Measurements from ENCODE around the gene PRMT7. TPM values are rescaled to one million over a fixed set of nuclear protein-coding genes. Genes with fewer than 3 reads are reported as not detected.
A peak's percentile ranks its signal among the peaks of the same experiment; 100 is the strongest.

The PRMT7 gene
- total and polyA plus RNA-seq, 9 donors: 27.8 to 43.4 (median 37.8) TPM

GRCh38 chr16:68298907-68299561 lies 11.8 kb upstream of the PRMT7 start:
- H3K27ac ChIP-seq: no peak overlapping the region
- H3K4me1 ChIP-seq (ENCODE audit: insufficient read depth): peaks cover 5% of the 10 kb centered on the region
- DNase-seq: peak in 2 of 5 donors; percentile 32 to 49
- H3K36me3 ChIP-seq: no peaks in the 10 kb centered on the region
- no peaks in the 10 kb centered on the region for H3K27me3 ChIP-seq
- no peaks in the 10 kb centered on the region for H3K9me3 ChIP-seq
- intact Hi-C loops (cut with DNase I): no loop called here
- WGBS, 3 donors: 44 to 61% (median 53%) methylated on average over 5 of the region's 5 CpGs
- no peak for TF ChIP-seq CTCF (IDR thresholded peaks at IDR 0.05)
- TF ChIP-seq POLR2A (IDR thresholded peaks at IDR 0.05): no peak
- no peak for TF ChIP-seq EP300 (IDR thresholded peaks at IDR 0.05)
- H3K4me3 ChIP-seq: no peak overlapping the region

DNA sequence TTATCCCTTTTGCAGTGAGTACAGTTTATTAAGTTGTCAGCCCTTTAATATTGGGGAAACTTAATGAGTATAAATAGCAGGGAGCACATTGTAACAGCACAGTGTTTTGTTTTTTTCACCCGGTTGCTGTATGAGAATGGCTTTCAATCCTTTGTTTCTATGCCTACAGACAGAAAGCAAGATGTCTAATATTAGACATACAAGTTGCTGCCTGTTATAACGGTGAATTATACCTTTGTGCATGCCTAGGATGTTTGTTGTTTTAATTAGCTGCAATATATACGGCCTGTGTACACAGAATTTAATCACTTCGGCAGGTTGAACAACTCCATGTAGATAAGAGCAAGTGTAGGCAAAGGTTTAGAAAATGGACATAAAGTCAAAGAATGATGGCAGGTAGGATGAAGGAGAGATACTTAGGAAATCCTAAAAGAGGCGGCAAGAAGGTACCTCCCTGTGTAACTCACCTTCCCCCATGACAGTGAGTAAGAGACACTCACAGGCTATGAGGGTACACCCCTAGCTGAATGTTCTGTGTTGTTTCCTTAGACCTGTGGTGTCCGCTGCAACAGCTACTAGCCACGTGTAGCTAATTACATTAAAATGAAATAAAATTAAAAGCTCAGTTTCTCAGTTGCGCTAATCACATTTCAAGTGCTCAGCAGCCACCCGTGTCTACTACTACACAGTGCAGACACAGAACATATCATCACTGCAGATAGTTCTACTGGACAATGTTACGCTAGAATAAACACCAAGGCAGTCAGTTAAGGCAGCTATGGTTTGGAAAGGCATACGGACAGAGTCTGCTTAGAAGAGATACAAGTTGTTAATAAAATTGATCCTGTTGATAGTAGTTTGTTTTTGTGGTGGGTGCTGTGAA lies 11.0 kb upstream of the PRMT7 start:
- TF ChIP-seq EP300 (IDR thresholded peaks at IDR 0.05) (no peak), POLR2A (IDR thresholded peaks at IDR 0.05) (no peak), CTCF (IDR thresholded peaks at IDR 0.05) (no peak)
- Histone ChIP-seq H3K27ac (no peak overlapping the region), H3K36me3 (no peaks in the 10 kb centered on the region), H3K4me1 (ENCODE audit: insufficient read depth) (peaks cover 5% of the 10 kb centered on the region), H3K9me3 (no peaks in the 10 kb centered on the region), H3K4me3 (no peak overlapping the region), H3K27me3 (no peaks in the 10 kb centered on the region)
- intact Hi-C loops (cut with DNase I): no loop called here
- DNase-seq: no peak
- 74 to 78% (median 77%) methylated on average over 11 of the region's 11 CpGs for WGBS, 3 donors

DNA sequence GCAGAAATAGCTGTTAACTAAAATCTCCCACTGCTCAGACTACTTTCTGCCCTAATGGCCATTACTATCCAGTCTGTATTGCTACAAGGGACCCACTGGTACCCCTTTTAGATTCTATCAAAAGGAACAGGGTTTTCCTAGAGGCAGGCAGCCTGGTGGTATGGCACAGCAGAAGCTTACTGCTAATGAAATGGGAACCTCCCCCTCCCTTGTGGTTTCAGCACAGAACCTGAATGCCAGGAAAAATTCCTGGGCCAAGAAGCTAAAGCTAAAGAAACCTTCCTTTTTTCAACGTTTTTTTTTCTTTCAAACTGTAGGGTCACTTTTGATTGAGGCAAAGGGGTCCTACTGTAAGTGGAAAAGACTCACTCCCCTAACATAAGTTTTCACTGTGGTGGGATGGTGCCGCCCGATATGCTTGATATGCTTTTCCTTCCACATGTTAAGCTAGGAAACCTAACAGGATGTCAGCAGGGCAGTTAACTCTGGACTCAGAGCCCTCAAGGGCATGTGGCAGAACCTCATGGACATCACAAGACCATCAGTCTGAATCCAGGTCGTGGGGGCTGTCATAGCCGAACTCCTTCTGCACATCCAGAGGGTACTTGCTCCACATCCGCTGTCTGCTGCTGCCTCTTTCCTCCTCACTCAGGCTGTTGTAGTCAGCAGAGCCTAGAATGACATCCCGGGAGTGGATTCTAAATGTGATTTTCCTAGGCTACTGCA lies 9.9 kb upstream of the PRMT7 start:
- intact Hi-C loops (cut with DNase I): no loop called here
- Histone ChIP-seq H3K4me1 (ENCODE audit: insufficient read depth) (peaks cover 5% of the 10 kb centered on the region), H3K27me3 (no peaks in the 10 kb centered on the region), H3K4me3 (no peak overlapping the region), H3K27ac (no peak overlapping the region), H3K9me3 (no peaks in the 10 kb centered on the region), H3K36me3 (no peaks in the 10 kb centered on the region)
- DNase-seq: no peak
- WGBS, 3 donors: 75 to 79% (median 76%) methylated on average over 7 of the region's 7 CpGs
- TF ChIP-seq POLR2A (IDR thresholded peaks at IDR 0.05) (no peak), EP300 (IDR thresholded peaks at IDR 0.05) (no peak), CTCF (IDR thresholded peaks at IDR 0.05) (no peak)

GRCh38 chr16:68306633-68307032 lies 4.2 kb upstream of the PRMT7 start:
- no peaks in the 10 kb centered on the region for H3K36me3 ChIP-seq
- TF ChIP-seq CTCF (IDR thresholded peaks at IDR 0.05) (no peak), EP300 (IDR thresholded peaks at IDR 0.05) (no peak), POLR2A (IDR thresholded peaks at IDR 0.05) (no peak)
- no peak for DNase-seq
- 91 to 95% (median 95%) methylated on average over 3 of the region's 3 CpGs for WGBS, 3 donors
- no peak overlapping the region for H3K27ac ChIP-seq
- no peak overlapping the region for H3K4me3 ChIP-seq
- no peaks in the 10 kb centered on the region for H3K27me3 ChIP-seq
- H3K9me3 ChIP-seq: no peaks in the 10 kb centered on the region
- peaks cover 9% of the 10 kb centered on the region for H3K4me1 ChIP-seq (ENCODE audit: insufficient read depth)
- intact Hi-C loops (cut with DNase I): no loop called here

Measured in ovary (tissue), 9 donors.